ENCODE data around the gene TTYH1. TPM values are rescaled to one million over a fixed set of nuclear protein-coding genes. Genes with fewer than 3 reads are reported as not detected.

Gene TTYH1
- total RNA-seq, 1 donor from 2014 or later, result 144 TPM

GRCh38 chr19:54383330-54383729, 31.9 kb upstream of the TTYH1 start:
- Mint-ChIP-seq H3K36me3 (ENCODE audit: insufficient read depth) (no peaks in the 10 kb centered on the region), H3K27ac (no peak overlapping the region), H3K27me3 (peaks cover 47% of the 10 kb centered on the region), H3K9me3 (ENCODE audit: low read depth) (no peaks in the 10 kb centered on the region), H3K4me3 (ENCODE audit: low read depth) (no peak overlapping the region), H3K4me1 (ENCODE audit: low read depth) (no peaks in the 10 kb centered on the region)
- no peak for DNase-seq (ENCODE audit: low spot score, unreplicated experiment)
- no peak for TF ChIP-seq CTCF (IDR thresholded peaks at IDR 0.05; ENCODE audit: unreplicated experiment)

DNA sequence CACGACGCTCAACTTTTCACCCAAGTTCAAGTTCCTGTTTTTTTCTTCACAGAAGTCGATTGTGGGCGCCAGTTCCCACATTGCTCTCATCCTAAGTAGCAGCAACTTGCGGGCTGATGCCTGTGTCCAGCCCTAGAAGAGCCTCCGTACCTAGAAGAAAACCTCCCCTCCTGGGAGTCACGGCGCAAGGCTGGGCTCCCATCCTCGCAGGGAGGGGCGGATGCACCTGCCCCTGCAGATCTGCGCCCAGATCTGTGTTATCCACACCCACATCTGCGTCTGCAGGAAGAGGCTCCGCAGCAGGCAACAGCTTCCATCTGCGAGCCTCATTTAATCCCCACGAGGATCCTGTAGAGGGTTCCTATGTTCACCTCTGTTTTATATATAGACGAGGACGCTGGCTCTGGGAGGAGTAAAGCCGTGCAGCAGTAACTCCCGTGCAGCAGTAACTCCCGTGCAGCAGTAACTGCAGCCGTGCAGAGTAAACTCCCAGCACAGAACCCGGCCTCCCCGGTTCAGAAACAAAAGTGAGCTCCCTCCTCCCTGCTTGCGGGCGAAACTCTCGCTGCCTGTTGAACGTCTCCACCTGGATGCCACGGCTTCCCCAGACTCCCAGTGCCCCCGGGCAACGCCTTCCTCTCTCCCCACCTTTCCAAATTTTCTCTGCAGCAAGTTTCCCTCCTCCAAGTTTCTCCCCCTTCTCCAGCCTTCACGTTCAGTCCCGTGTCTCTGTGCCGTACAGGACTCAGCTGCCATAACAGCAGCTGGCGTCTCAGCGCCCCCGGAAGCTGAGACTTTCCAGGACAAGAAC, 27.1 kb upstream of the TTYH1 start:
- H3K9me3 Mint-ChIP-seq (ENCODE audit: low read depth), result no peaks in the 10 kb centered on the region
- H3K27me3 Mint-ChIP-seq, result peaks cover 52% of the 10 kb centered on the region
- H3K36me3 Mint-ChIP-seq (ENCODE audit: insufficient read depth), result no peaks in the 10 kb centered on the region
- H3K4me1 Mint-ChIP-seq (ENCODE audit: low read depth), result no peaks in the 10 kb centered on the region
- TF ChIP-seq CTCF (IDR thresholded peaks at IDR 0.05; ENCODE audit: unreplicated experiment), result no peak
- no peak for DNase-seq (ENCODE audit: low spot score, unreplicated experiment)
- H3K27ac Mint-ChIP-seq, result peak overlapping the region; percentile 69
- H3K4me3 Mint-ChIP-seq (ENCODE audit: low read depth), result no peak overlapping the region

DNA sequence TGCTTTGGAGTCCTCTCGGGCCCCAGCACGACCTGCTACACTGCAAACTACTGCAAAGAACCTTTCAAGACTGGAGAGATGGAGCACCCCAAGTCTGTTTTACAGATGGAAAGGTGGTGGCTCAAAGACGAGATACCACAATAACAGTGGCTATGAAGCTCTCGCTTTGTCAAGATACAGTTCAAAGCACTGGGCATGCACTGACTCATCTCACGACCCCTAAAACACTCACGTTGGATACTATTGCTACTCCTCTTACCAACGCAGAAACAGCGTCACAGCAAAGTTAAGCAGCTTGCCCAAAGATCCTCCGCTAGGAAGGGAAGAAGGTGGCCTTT, 26.5 kb upstream of the TTYH1 start:
- H3K27me3 Mint-ChIP-seq, result peaks cover 50% of the 10 kb centered on the region
- H3K4me1 Mint-ChIP-seq (ENCODE audit: low read depth), result no peaks in the 10 kb centered on the region
- no peaks in the 10 kb centered on the region for H3K9me3 Mint-ChIP-seq (ENCODE audit: low read depth)
- no peak for DNase-seq (ENCODE audit: low spot score, unreplicated experiment)
- no peak overlapping the region for H3K4me3 Mint-ChIP-seq (ENCODE audit: low read depth)
- no peaks in the 10 kb centered on the region for H3K36me3 Mint-ChIP-seq (ENCODE audit: insufficient read depth)
- no peak for TF ChIP-seq CTCF (IDR thresholded peaks at IDR 0.05; ENCODE audit: unreplicated experiment)
- no peak overlapping the region for H3K27ac Mint-ChIP-seq

- Mint-ChIP-seq H3K4me3 (ENCODE audit: low read depth) (no peak overlapping the region), H3K4me1 (ENCODE audit: low read depth) (no peaks in the 10 kb centered on the region), H3K36me3 (ENCODE audit: insufficient read depth) (no peaks in the 10 kb centered on the region), H3K27me3 (peaks cover 56% of the 10 kb centered on the region), H3K9me3 (ENCODE audit: low read depth) (no peaks in the 10 kb centered on the region), H3K27ac (no peak overlapping the region)
- no peak for DNase-seq (ENCODE audit: low spot score, unreplicated experiment)
- no peak for TF ChIP-seq CTCF (IDR thresholded peaks at IDR 0.05; ENCODE audit: unreplicated experiment)
Observed at GRCh38 chr19:54389553-54389952, 25.7 kb upstream of the TTYH1 start.

- DNase-seq (ENCODE audit: low spot score, unreplicated experiment), result peak; percentile 60
- Mint-ChIP-seq H3K4me3 (ENCODE audit: low read depth) (no peak overlapping the region), H3K27ac (no peak overlapping the region), H3K36me3 (ENCODE audit: insufficient read depth) (no peaks in the 10 kb centered on the region), H3K9me3 (ENCODE audit: low read depth) (no peaks in the 10 kb centered on the region), H3K27me3 (peaks cover 50% of the 10 kb centered on the region), H3K4me1 (ENCODE audit: low read depth) (no peaks in the 10 kb centered on the region)
- TF ChIP-seq CTCF (IDR thresholded peaks at IDR 0.05; ENCODE audit: unreplicated experiment), result peak; percentile 85
Observed at GRCh38 chr19:54390942-54391577, 24.2 kb upstream of the TTYH1 start.
